OCI-LY7 (cell line): ENCODE results near the gene GPR31. TPM values are rescaled to one million over a fixed set of nuclear protein-coding genes. Genes with fewer than 3 reads are reported as not detected.
A peak's percentile ranks its signal among the peaks of the same experiment; 100 is the strongest.

Source experiments
- BruUV-seq: library from RNA; stranded (reverse); fragments of 400-500 nt; replicated peaks from 2 replicates; lab custom pipeline; 2021; lab: Mats Ljungman, UMichigan
- CTCF ChIA-PET: fragments of 300-600 bp; sonication (Branson Sonifier 250); formaldehyde crosslinking; loops from one replicate; lab custom pipeline; 2022; ENCODE audit warnings: antibody characterized with exemption; ENCODE audit not compliant: unreplicated experiment; lab: Charles Lee
- POLR2A ChIA-PET: fragments of 300-600 bp; sonication (Branson Sonifier 250); formaldehyde crosslinking; loops from one replicate; lab custom pipeline; 2022; ENCODE audit warnings: antibody characterized with exemption; lab: Charles Lee
- DNase-seq: peaks from one replicate; pipeline ENCODE4 v3.0.0-alpha.2; 2015; ENCODE audit warnings: low spot score
- H2AFZ ChIP-seq: fragments of 200-600 bp; sonication (generic), shearing (Covaris generic); 2 replicates; pipeline ENCODE4 v1.6.1; 2014; ENCODE audit warnings: mild to moderate bottlenecking, antibody characterized with exemption, low read length, moderate library complexity
- H3K27ac ChIP-seq: fragments of 200-600 bp; sonication (generic); 2 replicates; pipeline ENCODE4 v1.5.1; 2014; ENCODE audit warnings: mixed run types, low read depth, mild to moderate bottlenecking, moderate library complexity, low read length, inconsistent platforms; ENCODE audit not compliant: poor library complexity, severe bottlenecking
- H3K36me3 ChIP-seq: fragments of 200-600 bp; sonication (generic); 2 replicates; pipeline ENCODE4 v1.6.1; 2014; ENCODE audit warnings: mild to moderate bottlenecking, antibody characterized with exemption, low read length, moderate library complexity, mixed read lengths; ENCODE audit not compliant: insufficient read depth
- H3K4me1 ChIP-seq: fragments of 200-600 bp; sonication (generic); 2 replicates; pipeline ENCODE4 v1.5.1; 2014; ENCODE audit warnings: mild to moderate bottlenecking, low read length; ENCODE audit not compliant: insufficient read depth, poor library complexity, severe bottlenecking
- H3K4me2 ChIP-seq: fragments of 200-600 bp; sonication (generic); 2 replicates; pipeline ENCODE4 v1.6.1; 2014; ENCODE audit warnings: mild to moderate bottlenecking, low read length
- H3K4me3 ChIP-seq: fragments of 200-600 bp; sonication (generic); 2 replicates; pipeline ENCODE4 v1.5.1; 2014; ENCODE audit warnings: mild to moderate bottlenecking, low read depth, low read length; ENCODE audit not compliant: poor library complexity, severe bottlenecking
- H3K79me2 ChIP-seq: fragments of 200-600 bp; sonication (generic); 2 replicates; pipeline ENCODE4 v1.6.1; 2016; ENCODE audit warnings: low read depth, mild to moderate bottlenecking, low read length, moderate library complexity, mixed read lengths; ENCODE audit not compliant: insufficient read depth
- H3K9me2 ChIP-seq: fragments of 200-600 bp; sonication (generic); 2 replicates; pipeline ENCODE4 v1.6.1; 2016; ENCODE audit warnings: mild to moderate bottlenecking, low read length, mixed read lengths; ENCODE audit not compliant: insufficient read depth
- H3K9me3 ChIP-seq: fragments of 200-600 bp; sonication (generic); 2 replicates; pipeline ENCODE4 v1.6.1; 2014; ENCODE audit warnings: mild to moderate bottlenecking, mixed run types, low read length, mixed read lengths
- H4K20me1 ChIP-seq: fragments of 200-600 bp; sonication (generic); 2 replicates; pipeline ENCODE4 v1.6.1; 2014; ENCODE audit warnings: mild to moderate bottlenecking, antibody characterized with exemption, low read length, moderate library complexity, mixed read lengths; ENCODE audit not compliant: insufficient read depth
- EZH2phosphoT487 ChIP-seq: fragments of 200-600 bp; sonication (generic); IDR thresholded peaks from 2 replicates; pipeline ENCODE4 v1.6.1; 2018; ENCODE audit warnings: low read depth, borderline replicate concordance, mild to moderate bottlenecking, mixed run types, antibody characterized with exemption, low read length, moderate library complexity, mixed read lengths
- intact Hi-C: fragments of 100-400 bp; cut with micrococcal nuclease; formaldehyde crosslinking; loops from one replicate; pipeline ENCODE4 v1.10.0; 2022; ENCODE audit not compliant: unreplicated experiment
- total RNA-seq, 2 experiments: library from RNA; depleted of rRNA in 1 of 2; stranded (reverse); fragments of >200 nt in 1 of 2; shearing (Covaris generic) in 1 of 2; gene quantifications; 2 replicates each; pipeline ENCODE4 v1.2.3, GENCODE V29; 2014 to 2022
- TF ChIP-seq, protein P1 (sequence below): fragments of 200-600 bp; sonication (generic); conservative IDR thresholded peaks from 2 replicates; pipeline ENCODE4 v1.5.1; 2014; ENCODE audit warnings: mild to moderate bottlenecking, antibody characterized with exemption, low read length, moderate library complexity, mixed read lengths

The GPR31 gene
- total RNA-seq, 2 experiments from 2014 or later, result not detected

DNA sequence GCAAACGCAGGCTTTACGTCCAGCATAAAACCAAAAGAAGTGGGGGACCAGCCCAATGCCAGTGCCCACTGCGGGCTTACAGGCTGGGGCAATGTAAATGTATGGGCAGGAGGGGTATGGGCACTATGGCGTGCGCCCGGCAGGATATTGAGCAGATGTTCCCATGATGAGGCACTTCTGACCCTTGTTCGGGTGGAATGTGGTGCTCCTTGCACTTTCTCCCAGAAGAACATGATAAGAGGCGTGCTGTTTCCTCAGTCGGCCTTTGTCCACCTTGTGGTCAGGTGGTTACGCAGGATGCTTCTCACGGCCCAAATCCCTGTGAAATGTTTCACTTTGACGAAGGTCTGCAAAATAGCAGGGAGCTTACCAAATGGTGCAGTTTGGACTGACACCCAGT, 4.8 kb upstream of the GPR31 start:
- H3K9me3 ChIP-seq, result no peaks in the 10 kb centered on the region
- H3K79me2 ChIP-seq, result no peaks in the 10 kb centered on the region
- no peak overlapping the region for H3K27ac ChIP-seq
- TF ChIP-seq EZH2phosphoT487, result no peak
- TF ChIP-seq, protein P1, sequence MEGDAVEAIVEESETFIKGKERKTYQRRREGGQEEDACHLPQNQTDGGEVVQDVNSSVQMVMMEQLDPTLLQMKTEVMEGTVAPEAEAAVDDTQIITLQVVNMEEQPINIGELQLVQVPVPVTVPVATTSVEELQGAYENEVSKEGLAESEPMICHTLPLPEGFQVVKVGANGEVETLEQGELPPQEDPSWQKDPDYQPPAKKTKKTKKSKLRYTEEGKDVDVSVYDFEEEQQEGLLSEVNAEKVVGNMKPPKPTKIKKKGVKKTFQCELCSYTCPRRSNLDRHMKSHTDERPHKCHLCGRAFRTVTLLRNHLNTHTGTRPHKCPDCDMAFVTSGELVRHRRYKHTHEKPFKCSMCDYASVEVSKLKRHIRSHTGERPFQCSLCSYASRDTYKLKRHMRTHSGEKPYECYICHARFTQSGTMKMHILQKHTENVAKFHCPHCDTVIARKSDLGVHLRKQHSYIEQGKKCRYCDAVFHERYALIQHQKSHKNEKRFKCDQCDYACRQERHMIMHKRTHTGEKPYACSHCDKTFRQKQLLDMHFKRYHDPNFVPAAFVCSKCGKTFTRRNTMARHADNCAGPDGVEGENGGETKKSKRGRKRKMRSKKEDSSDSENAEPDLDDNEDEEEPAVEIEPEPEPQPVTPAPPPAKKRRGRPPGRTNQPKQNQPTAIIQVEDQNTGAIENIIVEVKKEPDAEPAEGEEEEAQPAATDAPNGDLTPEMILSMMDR, result no peak
- ChIA-PET POLR2A (interaction anchor here (0.6 to 2.5 kb wide), 2 partner anchors 11 to 33 kb away, joined by 3 to 8 read pairs; no protein-coding TSS in a partner anchor), CTCF (no interaction called here)
- peaks cover 7% of the 10 kb centered on the region for H3K4me1 ChIP-seq
- H3K9me2 ChIP-seq, result no peaks in the 10 kb centered on the region
- H4K20me1 ChIP-seq, result no peaks in the 10 kb centered on the region
- no TSS peak for BruUV-seq
- intact Hi-C loops, result no loop called here
- H2AFZ ChIP-seq, result no peak overlapping the region
- H3K36me3 ChIP-seq, result no peaks in the 10 kb centered on the region
- no peak overlapping the region for H3K4me3 ChIP-seq
- no peak for DNase-seq
- H3K4me2 ChIP-seq, result no peak overlapping the region

DNA sequence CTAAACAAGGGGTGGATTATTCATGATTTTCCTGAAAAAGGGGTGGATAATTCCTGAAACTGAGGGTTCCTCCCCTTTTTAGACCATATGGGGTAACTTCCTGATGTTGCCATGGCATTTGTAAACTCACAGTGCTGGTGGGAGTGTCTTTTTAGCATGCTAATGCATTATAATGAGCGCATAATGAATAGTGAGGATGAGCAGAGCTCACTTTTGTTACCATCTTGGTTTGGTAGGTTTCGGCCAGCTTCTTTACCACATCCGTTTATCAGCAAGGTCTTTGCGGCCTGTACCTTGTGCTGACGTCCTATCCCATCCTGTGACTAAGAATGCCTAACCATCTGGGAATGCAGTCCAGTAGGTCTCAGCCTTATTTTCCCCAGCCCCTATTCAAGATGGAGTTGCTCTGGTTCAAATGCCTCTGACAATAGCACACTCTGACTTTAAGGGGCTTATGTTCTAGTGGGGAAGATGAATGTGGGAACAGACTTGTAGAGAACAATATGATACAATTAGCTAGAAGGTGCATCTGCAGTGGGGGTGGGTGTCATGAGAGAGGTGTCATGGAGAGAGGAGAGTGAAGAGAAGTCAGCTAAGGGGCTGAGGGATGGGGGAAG, 4.2 kb upstream of the GPR31 start:
- Histone ChIP-seq H3K79me2 (no peaks in the 10 kb centered on the region), H3K4me3 (no peak overlapping the region), H3K4me1 (peaks cover 9% of the 10 kb centered on the region), H2AFZ (no peak overlapping the region), H3K27ac (no peak overlapping the region), H4K20me1 (no peaks in the 10 kb centered on the region), H3K4me2 (no peak overlapping the region), H3K9me2 (no peaks in the 10 kb centered on the region), H3K9me3 (no peaks in the 10 kb centered on the region), H3K36me3 (no peaks in the 10 kb centered on the region)
- no peak for DNase-seq
- no TSS peak for BruUV-seq
- ChIA-PET POLR2A (no interaction called here), CTCF (no interaction called here)
- TF ChIP-seq, protein P1, result no peak
- TF ChIP-seq EZH2phosphoT487, result no peak
- intact Hi-C loops, result no loop called here

DNA sequence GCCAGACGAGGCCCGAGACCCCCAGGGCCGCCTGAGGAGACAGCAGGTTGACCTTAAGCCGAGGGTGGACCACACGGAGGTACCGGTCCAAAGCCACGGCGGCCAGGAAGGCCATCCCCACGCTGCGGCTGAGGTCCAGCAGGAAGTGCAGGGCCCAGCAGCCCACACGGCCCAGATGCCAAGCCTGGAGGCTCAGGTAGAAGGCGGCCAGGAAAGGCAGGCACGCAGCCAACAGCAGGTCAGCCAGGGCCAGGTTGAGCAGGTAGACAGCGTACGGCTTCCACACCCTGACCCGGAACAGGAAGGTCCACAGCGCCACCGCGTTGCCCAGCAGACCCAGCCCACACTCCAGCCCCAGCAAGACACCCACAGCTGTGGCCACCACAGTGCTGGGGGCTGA, 366 bp downstream of the GPR31 start:
- H3K9me2 ChIP-seq, result no peaks in the 10 kb centered on the region
- ChIA-PET CTCF (no interaction called here), POLR2A (no interaction called here)
- intact Hi-C loops, result no loop called here
- no peak for DNase-seq
- H3K4me2 ChIP-seq, result no peak overlapping the region
- no TSS peak for BruUV-seq
- TF ChIP-seq EZH2phosphoT487, result no peak
- TF ChIP-seq, protein P1, result no peak
- H3K27ac ChIP-seq, result no peak overlapping the region
- H2AFZ ChIP-seq, result 0 out of 2 replicates have a peak overlapping the region, but pooled peaks have one; percentile 35
- H3K9me3 ChIP-seq, result no peaks in the 10 kb centered on the region
- no peaks in the 10 kb centered on the region for H3K79me2 ChIP-seq
- H3K4me1 ChIP-seq, result peaks cover 28% of the 10 kb centered on the region
- H3K4me3 ChIP-seq, result no peak overlapping the region
- H3K36me3 ChIP-seq, result no peaks in the 10 kb centered on the region
- H4K20me1 ChIP-seq, result no peaks in the 10 kb centered on the region
